ENCODE data around the gene STARD13.

- no peak for TF ChIP-seq CREB1 (IDR thresholded peaks at IDR 0.05; ENCODE audit: low read depth)
- no peak for TF ChIP-seq CEBPB (IDR thresholded peaks at IDR 0.05)
Measured at GRCh38 chr13:33218426-33218825, 67.1 kb downstream of the STARD13 start.

Measured in Ishikawa (cell line).